HG03571 (cell line): ENCODE results near the gene BCL7A.
"Not testable (repeated sequence)": the region's sequence is repeated elsewhere in the genome, so short reads cannot be mapped to it uniquely, and the experiment has no call there.

Source experiments
- ATAC-seq: cut with Tn5 transposase; IDR thresholded peaks from one replicate; pipeline ENCODE4 v1.9.1; 2021; ENCODE audit not compliant: unreplicated experiment

Gene BCL7A

DNA sequence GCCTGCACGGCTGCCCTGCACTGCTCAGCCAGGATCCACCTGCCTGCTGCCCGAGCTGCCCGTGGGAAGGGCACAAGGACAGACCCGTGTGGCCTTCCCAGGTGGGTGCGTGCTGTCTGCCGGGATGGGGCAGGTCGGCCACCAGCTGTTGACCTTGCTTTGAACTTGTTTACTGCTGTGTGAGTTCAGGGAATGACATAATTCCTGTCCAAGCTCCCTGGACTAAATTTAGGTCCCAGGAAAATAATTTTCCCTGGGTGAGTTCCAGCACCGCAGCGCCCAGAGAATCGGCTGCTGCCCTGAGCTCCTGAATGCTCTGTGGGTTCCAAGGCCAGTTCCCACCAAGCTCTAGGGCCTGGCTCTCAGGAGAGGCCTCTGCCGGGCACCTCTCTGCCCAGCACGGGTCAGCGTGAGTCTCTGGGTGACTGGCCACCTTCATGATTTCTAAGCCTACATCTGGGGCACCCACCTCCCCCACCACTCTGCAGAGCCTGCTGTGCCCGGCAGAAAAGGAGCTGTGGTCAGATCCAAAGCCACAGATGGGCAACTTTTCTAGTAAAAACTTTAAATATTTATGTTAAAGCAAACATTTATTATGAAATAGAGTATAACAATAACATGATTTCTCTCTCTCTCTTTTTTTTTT is 29.7 kb downstream of the BCL7A start:
- no peak for ATAC-seq

GRCh38 chr12:122052285-122052684 is 30.6 kb downstream of the BCL7A start:
- ATAC-seq: no peak

- ATAC-seq: no peak
These were observed 33.3 kb downstream of the BCL7A start for GRCh38 chr12:122054842-122055520.

DNA sequence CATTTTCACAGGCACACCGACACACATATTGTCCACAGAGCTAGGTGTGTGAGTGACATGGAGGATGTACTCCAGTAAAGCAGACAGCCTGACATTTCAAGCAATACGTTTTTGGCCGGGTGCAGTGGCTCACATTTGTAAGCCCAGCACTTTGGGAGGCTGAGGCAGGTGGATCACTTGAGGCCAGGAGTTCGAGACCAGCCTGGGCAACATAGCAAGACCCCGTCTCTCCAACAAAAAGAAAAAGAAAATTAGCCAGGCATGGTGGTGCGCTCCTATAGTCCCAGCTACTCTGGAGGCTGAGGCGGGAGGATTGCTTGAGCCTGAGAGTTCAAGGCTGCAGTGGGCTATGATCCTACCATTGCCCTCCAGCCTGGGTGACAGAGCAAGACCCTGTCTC is 34.7 kb downstream of the BCL7A start:
- ATAC-seq: not testable (repeated sequence)

DNA sequence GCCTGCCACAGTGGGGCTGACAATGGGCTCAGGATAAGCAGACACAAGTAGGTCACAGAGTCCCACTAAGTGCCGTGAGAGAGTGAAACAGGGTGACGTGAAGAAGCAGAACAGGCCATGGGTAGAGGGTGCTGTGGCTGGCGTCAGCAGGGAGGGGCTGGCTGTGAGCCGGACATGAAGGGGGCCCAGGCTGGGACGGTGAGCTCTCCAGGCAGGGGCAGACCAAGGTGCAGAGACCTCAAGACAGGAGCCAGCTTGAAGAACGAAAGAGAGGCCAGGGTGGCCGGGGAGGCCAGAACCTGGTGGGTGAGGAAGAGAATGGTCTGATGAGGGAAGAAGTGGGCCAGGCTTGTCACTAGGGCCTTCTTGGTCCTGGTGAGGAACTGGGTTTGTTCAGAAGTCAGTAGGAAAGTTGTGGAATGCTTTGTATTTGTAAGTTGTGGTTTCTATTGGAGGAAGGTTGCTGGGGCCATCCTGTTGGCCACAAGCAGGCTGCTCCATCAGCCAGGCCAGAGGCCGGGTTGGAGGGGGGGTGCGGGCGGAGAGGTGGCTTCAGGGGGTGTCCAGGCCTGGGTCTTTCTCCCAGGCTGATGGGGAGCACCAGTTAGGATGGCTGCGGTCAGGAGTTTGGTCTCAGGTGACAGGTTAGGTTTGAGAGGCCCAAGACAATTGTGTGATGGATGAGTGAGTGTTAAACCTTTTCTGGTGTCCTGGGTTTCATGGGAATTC is 35.5 kb downstream of the BCL7A start:
- ATAC-seq: no peak

DNA sequence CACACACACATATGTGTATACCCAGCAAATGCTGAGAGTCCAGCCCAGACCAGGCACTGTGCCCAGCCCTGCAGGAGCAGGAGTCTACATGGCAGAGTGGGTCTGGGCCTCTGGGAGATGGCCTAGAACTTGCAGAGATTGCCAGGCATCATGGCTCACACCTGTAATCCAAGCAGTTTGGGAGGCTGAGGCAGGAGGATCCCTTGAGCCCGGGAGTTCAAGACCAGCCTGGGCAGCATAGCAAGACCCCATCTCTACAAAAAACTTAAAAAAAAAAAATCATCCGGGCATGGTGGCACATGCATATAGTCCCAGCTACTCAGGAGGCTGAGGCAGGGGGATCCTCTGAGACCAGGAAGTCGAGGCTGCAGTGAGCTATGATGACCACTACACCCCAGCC is 36.1 kb downstream of the BCL7A start:
- ATAC-seq: no peak

DNA sequence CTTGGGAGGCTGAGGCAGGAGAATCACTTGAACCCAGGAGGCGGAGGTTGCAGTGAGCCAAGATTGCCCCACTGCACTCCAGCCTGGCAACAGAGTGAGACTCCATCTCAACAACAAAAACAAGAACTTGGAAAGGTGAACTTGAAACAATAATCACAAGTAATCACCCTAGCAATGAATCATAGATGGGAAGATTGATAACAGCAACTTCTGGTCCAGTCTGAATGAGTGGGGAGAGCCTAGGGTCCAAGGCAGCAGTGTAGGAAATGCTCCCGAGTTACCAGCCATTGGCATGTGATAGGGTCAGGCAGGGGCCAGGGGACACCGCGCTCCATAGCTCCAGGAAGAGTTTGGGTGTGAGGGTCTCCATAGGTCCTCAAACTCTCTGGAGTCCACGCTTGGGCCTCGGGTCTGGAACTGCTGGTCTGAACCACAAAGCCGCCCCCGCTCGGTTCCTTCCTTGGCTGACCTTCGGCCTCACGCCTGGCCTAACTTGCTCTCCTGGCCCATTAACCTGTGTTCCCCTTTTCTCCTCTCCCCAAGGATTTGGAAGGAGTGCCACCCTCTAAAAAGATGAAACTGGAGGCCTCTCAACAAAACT is 37.0 kb downstream of the BCL7A start:
- ATAC-seq: no peak

DNA sequence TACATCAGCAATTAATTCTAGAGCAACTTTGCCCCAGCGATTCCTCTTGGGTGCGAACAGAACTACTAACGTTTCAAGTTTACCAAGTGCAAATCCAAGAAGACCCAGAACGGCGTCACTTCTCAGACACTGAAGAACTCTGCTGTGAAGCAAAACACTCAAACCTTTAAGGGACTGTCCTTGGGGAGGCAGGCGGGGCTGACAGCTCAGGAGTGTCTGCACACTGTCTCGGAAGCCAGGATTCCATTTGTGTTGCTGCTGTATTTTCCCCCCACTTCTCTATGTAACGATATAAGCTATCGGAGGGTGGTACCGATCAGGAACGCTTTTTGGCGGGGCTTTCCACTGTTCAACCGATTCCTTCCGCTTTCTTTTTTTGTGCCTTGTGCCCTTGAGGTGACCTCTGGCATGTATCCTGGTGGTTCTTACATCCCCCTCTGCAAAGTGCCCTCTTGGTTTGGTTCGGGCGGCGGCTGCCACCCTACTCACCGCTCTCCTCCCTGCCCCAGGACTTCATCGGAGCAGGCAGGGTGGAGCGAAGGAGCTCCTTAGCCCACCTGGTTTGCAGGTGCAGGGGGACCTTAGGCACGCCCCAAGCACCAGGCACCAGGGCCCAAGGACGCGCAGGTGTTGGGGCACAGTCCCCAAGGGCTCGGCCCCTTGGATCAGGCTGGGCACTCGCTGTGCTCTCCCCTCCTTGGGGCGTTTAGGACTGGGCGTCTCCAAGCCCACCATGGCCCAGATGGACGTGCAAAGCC is 37.7 kb downstream of the BCL7A start:
- ATAC-seq: no peak

DNA sequence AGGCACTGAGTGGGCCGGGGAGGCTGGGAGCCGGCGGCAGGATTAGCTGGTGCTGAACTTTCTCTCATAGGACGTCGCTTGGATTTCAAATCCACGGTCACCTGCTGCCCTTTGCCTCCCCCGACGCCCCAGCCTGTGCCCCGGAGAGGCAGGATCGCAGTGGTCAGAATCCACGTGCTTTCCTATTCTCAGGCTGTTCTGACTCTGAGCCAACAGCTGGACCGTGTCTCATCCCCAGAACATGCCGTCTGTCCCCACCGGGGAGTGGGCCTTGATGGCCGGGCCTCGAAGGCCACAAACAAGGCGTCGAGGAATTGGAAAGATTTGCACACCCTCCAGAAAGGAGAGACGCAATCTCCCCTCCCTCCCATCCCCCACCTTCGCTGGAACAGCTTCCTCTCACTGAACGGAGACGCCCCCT is 38.4 kb downstream of the BCL7A start:
- no peak for ATAC-seq

DNA sequence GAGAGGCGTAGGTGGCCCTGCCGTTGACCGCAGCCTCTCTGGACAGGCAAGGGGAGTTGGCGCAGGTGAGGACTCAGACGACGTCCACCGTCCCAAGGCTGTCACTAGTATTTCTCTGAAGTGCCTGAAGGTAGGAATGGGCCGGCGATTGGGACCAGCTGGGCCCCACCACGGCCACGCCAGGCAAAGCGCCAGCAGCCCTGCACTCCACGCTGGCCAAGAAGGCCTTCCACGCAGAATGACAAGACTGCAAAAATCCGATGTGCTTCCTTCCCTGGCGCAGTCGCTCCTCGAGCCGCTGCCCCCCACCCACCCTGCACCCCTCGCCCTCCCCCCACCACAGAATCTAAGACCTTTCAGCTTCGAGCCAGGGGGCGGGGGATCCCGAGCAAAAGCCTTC is 39.6 kb downstream of the BCL7A start:
- ATAC-seq: no peak

DNA sequence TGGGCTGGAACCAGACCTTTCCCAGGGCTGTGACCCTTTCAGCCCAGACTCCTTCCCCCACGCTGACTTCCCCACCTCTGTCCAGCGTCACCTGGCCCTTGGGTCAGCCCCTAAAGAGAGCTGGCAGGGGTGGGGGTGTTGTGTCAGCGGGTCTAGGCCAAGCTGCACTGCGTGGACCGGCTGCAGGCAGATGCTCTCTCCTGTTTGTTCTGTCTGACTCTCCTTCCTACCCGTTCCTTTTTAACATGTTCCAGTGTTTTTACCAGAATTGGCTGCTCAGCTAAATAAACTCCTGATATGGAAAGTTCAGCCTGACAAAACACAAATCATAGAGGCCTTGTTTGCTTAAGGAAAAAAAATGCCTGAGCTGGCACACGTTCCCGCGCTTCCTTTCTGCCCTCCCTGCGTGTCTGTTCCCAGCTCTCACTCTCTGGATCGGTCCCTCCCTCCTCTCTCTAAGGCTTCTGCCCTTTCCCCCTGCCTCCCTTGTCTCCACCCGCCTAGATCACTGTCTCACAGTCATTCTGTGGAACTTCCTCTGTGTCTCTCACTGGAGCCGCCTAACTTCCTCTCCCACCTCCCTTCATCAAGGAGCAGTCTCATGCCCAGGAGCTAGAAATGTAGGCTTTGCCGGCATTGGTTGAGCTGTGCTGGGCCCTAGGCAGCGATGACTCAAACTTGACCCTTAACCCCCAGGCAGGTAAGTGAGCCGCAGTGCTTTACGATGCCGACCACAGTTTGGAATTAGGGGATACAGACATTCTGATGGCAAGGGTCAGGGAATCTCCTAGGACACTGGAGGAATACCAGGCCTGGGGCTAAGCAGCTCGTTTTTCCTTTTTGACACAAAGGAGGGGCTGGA is 41.4 kb downstream of the BCL7A start:
- ATAC-seq: no peak

GRCh38 chr12:122063694-122064024 is 42.0 kb downstream of the BCL7A start:
- ATAC-seq: no peak

DNA sequence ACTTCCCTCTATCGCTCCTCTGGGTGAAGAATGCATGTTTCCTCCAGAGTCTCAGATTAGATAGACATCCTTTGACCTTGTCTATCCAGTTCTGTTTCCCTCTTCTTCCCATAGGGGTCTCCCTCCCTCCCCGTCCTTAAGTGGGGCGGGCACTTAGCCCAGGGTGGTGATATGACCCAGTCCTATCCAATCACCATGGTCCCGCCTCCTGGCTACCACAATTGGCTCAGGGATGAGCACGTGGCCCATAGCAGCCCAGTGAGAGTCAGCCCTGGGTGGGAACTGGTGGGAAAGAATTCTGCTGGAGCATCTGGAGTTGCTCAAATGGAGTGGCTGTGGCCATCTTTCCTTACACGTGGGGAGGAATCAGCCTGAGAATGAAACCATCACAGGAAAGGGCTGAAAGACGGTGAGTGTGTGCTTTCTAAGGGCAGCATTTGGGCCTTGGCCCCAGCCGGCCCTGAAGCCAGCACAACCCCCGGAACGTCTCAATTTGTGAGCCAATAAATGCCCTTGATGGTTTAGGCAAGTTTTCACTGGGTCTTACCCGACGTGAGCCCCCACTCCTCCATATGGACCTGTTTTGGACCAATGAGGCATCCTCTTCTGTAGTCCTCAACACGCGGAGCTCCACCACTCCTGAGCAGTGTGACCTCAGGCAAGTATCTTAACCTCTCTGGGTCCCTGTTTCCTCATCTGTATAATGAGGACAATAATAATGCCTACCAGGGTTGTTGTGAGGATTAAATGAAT is 42.5 kb downstream of the BCL7A start:
- ATAC-seq: no peak

- ATAC-seq: no peak
These were observed 43.3 kb downstream of the BCL7A start for GRCh38 chr12:122064780-122065588.

GRCh38 chr12:122067548-122067947 is 45.9 kb downstream of the BCL7A start:
- ATAC-seq: no peak

DNA sequence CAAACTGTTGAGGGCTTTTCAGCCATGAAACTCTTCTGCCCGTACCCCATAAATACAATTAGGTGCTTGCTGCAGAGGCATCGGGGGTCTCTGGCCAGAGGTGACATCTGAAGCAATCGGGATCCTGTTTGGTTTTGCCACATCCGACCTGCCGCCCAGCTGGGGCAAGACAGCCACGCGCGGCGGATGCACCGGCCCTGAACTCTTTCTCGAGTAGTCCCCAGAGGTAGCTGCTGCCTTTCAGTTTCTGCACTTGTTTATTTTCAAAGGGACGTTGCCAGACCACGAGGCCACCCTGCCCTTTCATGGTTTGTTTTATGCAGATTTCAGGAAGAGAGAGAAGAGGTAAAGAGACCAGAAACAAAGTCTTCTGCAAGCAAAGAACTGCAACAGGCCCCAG is 46.3 kb downstream of the BCL7A start:
- ATAC-seq: peak; percentile 83

DNA sequence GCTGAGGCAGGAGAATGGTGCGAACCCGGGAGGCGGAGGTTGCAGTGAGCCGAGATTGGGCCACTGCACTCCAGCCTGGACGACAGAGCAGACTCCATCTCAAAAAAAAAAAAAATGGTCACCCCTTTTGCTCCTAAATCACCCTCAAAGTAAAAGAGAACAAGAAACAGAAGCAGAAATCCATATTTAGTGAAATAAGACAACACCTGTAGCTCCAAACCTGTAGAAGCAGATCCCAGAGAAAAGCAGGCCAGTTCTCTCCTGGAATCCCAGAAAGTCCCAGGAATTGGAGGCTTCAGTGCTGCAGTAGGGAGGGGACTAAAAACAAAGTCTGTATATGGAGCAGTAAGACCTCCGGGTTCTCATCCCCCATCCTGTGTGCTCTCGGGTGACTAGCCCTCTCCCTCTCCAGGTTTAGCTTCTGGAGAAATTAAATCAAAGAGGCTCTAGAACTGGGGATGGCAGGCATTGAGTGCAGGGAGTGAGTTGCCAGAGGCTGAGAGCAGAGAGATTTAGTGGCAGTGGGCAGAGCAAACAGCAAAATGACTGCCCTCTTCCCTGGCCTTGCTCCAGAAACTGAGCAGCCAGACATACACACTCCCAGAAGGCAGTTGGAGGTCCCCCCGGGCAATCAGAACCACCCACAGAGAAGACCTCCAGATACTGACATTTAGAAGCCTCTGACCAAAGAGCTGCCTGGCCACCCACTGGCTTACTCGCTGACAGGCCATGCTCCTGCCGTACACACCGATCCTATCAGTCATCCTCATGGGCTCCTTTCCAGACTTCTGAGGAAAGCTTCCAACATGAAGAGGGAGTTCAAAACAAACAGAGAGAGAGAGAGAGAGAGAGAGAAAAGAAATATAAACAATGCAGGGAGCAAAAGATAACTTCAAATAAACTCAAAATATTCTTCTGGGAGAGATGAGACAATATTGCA is 50.6 kb downstream of the BCL7A start:
- no peak for ATAC-seq

DNA sequence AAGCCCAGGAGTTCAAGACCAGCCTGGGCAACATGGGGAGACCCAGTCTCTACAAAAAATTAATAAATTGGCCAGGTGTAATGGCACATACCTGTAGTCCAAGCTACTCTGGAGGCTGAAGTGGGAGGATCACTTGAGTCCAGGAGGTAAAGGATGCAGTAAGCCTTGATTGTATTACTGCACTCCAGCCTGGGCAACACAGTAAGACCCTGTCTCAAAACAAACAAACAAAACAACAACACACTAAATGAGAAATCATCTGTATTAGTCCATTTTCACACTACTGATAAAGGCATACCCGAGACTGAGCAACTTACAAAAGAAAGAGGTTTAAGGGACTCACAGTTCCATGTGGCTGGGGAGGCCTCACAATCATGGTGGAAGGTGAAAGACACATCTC is 52.1 kb downstream of the BCL7A start:
- no peak for ATAC-seq
